OCI-LY7 (cell line): ENCODE results near the gene VGLL3. TPM values are rescaled to one million over a fixed set of nuclear protein-coding genes. Genes with fewer than 3 reads are reported as not detected.

Source experiments
- BruUV-seq: library from RNA; stranded (reverse); fragments of 400-500 nt; replicated peaks from 2 replicates; lab custom pipeline; 2021; lab: Mats Ljungman, UMichigan
- CTCF ChIA-PET: fragments of 300-600 bp; sonication (Branson Sonifier 250); formaldehyde crosslinking; loops from one replicate; lab custom pipeline; 2022; ENCODE audit warnings: antibody characterized with exemption; ENCODE audit not compliant: unreplicated experiment; lab: Charles Lee
- POLR2A ChIA-PET: fragments of 300-600 bp; sonication (Branson Sonifier 250); formaldehyde crosslinking; loops from one replicate; lab custom pipeline; 2022; ENCODE audit warnings: antibody characterized with exemption; lab: Charles Lee
- DNase-seq: peaks from one replicate; pipeline ENCODE4 v3.0.0-alpha.2; 2015; ENCODE audit warnings: low spot score
- H2AFZ ChIP-seq: fragments of 200-600 bp; sonication (generic), shearing (Covaris generic); 2 replicates; pipeline ENCODE4 v1.6.1; 2014; ENCODE audit warnings: mild to moderate bottlenecking, antibody characterized with exemption, low read length, moderate library complexity
- H3K27ac ChIP-seq: fragments of 200-600 bp; sonication (generic); 2 replicates; pipeline ENCODE4 v1.5.1; 2014; ENCODE audit warnings: mixed run types, low read depth, mild to moderate bottlenecking, moderate library complexity, low read length, inconsistent platforms; ENCODE audit not compliant: poor library complexity, severe bottlenecking
- H3K36me3 ChIP-seq: fragments of 200-600 bp; sonication (generic); 2 replicates; pipeline ENCODE4 v1.6.1; 2014; ENCODE audit warnings: mild to moderate bottlenecking, antibody characterized with exemption, low read length, moderate library complexity, mixed read lengths; ENCODE audit not compliant: insufficient read depth
- H3K4me1 ChIP-seq: fragments of 200-600 bp; sonication (generic); 2 replicates; pipeline ENCODE4 v1.5.1; 2014; ENCODE audit warnings: mild to moderate bottlenecking, low read length; ENCODE audit not compliant: insufficient read depth, poor library complexity, severe bottlenecking
- H3K4me2 ChIP-seq: fragments of 200-600 bp; sonication (generic); 2 replicates; pipeline ENCODE4 v1.6.1; 2014; ENCODE audit warnings: mild to moderate bottlenecking, low read length
- H3K4me3 ChIP-seq: fragments of 200-600 bp; sonication (generic); 2 replicates; pipeline ENCODE4 v1.5.1; 2014; ENCODE audit warnings: mild to moderate bottlenecking, low read depth, low read length; ENCODE audit not compliant: poor library complexity, severe bottlenecking
- H3K79me2 ChIP-seq: fragments of 200-600 bp; sonication (generic); 2 replicates; pipeline ENCODE4 v1.6.1; 2016; ENCODE audit warnings: low read depth, mild to moderate bottlenecking, low read length, moderate library complexity, mixed read lengths; ENCODE audit not compliant: insufficient read depth
- H3K9me2 ChIP-seq: fragments of 200-600 bp; sonication (generic); 2 replicates; pipeline ENCODE4 v1.6.1; 2016; ENCODE audit warnings: mild to moderate bottlenecking, low read length, mixed read lengths; ENCODE audit not compliant: insufficient read depth
- H3K9me3 ChIP-seq: fragments of 200-600 bp; sonication (generic); 2 replicates; pipeline ENCODE4 v1.6.1; 2014; ENCODE audit warnings: mild to moderate bottlenecking, mixed run types, low read length, mixed read lengths
- H4K20me1 ChIP-seq: fragments of 200-600 bp; sonication (generic); 2 replicates; pipeline ENCODE4 v1.6.1; 2014; ENCODE audit warnings: mild to moderate bottlenecking, antibody characterized with exemption, low read length, moderate library complexity, mixed read lengths; ENCODE audit not compliant: insufficient read depth
- CTCF ChIP-seq: fragments of 200-600 bp; sonication (generic); conservative IDR thresholded peaks from 2 replicates; pipeline ENCODE4 v1.5.1; 2014; ENCODE audit warnings: mild to moderate bottlenecking, antibody characterized with exemption, low read length, moderate library complexity, mixed read lengths
- EZH2phosphoT487 ChIP-seq: fragments of 200-600 bp; sonication (generic); IDR thresholded peaks from 2 replicates; pipeline ENCODE4 v1.6.1; 2018; ENCODE audit warnings: low read depth, borderline replicate concordance, mild to moderate bottlenecking, mixed run types, antibody characterized with exemption, low read length, moderate library complexity, mixed read lengths
- intact Hi-C: fragments of 100-400 bp; cut with micrococcal nuclease; formaldehyde crosslinking; loops from one replicate; pipeline ENCODE4 v1.10.0; 2022; ENCODE audit not compliant: unreplicated experiment
- total RNA-seq, 2 experiments: library from RNA; depleted of rRNA in 1 of 2; stranded (reverse); fragments of >200 nt in 1 of 2; shearing (Covaris generic) in 1 of 2; gene quantifications; 2 replicates each; pipeline ENCODE4 v1.2.3, GENCODE V29; 2014 to 2022

The VGLL3 gene
- total RNA-seq, 2 experiments from 2014 or later = not detected

GRCh38 chr3:86942206-86942605, 48.7 kb downstream of the VGLL3 start:
- no peak overlapping the region for H3K4me3 ChIP-seq
- TF ChIP-seq CTCF = no peak
- no peak for TF ChIP-seq EZH2phosphoT487
- H3K9me2 ChIP-seq = no peaks in the 10 kb centered on the region
- intact Hi-C loops = no loop called here
- no TSS peak for BruUV-seq
- no peaks in the 10 kb centered on the region for H3K9me3 ChIP-seq
- H2AFZ ChIP-seq = no peak overlapping the region
- H3K27ac ChIP-seq = no peak overlapping the region
- H3K4me2 ChIP-seq = no peak overlapping the region
- no peaks in the 10 kb centered on the region for H3K79me2 ChIP-seq
- H4K20me1 ChIP-seq = no peaks in the 10 kb centered on the region
- H3K36me3 ChIP-seq = no peaks in the 10 kb centered on the region
- CTCF ChIA-PET = no interaction called here
- POLR2A ChIA-PET = no interaction called here
- DNase-seq = no peak
- H3K4me1 ChIP-seq = no peaks in the 10 kb centered on the region

GRCh38 chr3:86938416-86939105, 52.4 kb downstream of the VGLL3 start:
- no TSS peak for BruUV-seq

More at GRCh38 chr3:86938416-86939105, 52.4 kb downstream of the VGLL3 start:
- intact Hi-C loops = no loop called here
- H3K9me2 ChIP-seq = no peaks in the 10 kb centered on the region
- DNase-seq = no peak
- no peaks in the 10 kb centered on the region for H4K20me1 ChIP-seq
- H3K36me3 ChIP-seq = no peaks in the 10 kb centered on the region
- TF ChIP-seq EZH2phosphoT487 = no peak
- no peak for TF ChIP-seq CTCF
- no peaks in the 10 kb centered on the region for H3K79me2 ChIP-seq
- no peak overlapping the region for H3K4me3 ChIP-seq
- H3K27ac ChIP-seq = no peak overlapping the region
- no peaks in the 10 kb centered on the region for H3K4me1 ChIP-seq
- H2AFZ ChIP-seq = no peak overlapping the region
- ChIA-PET CTCF (no interaction called here), POLR2A (interaction anchor here (1.4 kb wide), 1 partner anchor 9 kb away, joined by 5 read pairs; no protein-coding TSS in a partner anchor)
- H3K9me3 ChIP-seq = no peaks in the 10 kb centered on the region
- H3K4me2 ChIP-seq = no peak overlapping the region
